SW 1271 (cell line): ENCODE data around the gene ADTRP.
"Not testable (repeated sequence)": the region's sequence is repeated elsewhere in the genome, so short reads cannot be mapped to it uniquely, and the experiment has no call there.

Source experiments
- DNase-seq, 2 experiments: peaks; one replicate each; lab custom pipeline; 2025; lab: John Stamatoyannopoulos, UW

Gene ADTRP

DNA sequence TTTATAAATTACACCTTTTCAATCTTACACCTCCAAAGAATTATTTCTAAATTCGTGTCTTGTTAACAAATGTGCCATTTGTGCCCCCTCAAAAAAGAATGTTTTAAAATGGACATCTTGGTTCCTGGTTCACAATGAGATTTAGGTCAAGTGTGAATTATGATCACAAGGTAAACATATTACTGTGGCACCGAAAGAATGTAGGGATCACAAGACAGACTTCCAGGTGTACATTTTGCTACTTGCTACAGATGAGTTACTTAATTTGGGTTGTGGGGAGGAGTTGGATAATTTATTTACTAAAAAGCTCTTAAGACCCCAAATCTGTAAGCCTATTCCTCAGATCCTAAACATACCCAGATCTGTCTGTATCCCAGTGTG lies 25.0 kb upstream of the ADTRP start:
- DNase-seq, result no peak

DNA sequence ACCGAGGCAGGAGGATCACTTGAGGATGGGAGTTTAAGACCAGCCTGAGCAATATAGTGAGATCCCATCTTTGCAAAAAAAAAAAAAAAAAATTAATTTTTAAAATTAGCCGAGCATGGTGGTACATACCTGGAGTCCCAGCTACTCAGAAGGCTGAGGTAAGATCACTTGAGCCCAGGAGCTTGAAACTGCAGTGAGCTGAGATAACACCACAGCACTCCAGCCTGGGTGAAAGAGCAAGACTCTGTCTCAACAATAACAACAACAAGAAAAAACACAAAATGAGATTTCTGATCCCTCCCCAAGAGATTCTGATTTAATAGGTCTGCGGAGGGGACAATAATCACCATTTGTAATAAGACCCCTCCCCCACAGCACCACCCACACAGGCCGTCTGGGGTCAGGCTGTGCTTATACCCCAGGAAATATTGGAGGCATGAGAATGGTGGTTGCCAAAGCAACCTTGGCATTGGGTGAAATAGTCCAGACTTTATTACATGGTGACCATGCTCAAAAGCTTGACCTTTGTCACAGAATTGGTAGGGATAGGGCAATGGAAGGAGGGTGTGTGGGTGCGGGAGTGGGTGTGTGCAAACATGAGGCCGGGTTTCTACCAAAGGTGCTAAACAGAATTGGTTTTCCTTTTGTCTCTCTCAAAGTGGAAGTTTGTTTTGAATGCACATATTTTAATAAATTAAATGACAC lies 24.4 kb upstream of the ADTRP start:
- no peak for DNase-seq

DNA sequence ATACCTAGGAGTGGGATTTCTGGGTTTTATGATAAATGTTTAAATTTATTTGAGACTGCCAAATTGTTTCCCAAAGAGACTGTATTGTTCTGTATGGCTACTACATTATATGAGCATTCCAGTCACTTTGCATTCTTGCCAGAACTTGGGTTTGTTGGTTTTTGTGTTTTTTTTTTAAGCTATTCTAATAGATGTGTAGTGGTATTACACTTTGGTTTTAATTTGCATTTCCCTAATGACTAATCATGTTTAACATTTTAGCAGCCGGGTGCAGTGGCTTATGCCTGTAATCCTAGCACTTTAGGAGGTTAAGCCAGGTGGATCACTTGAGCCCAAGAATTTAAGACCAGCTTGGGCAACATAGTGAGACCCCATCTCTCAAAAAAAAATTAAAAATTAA lies 21.9 kb upstream of the ADTRP start:
- DNase-seq, result not testable (repeated sequence)

GRCh38 chr6:11798538-11798937 lies 19.9 kb upstream of the ADTRP start:
- DNase-seq, result no peak

DNA sequence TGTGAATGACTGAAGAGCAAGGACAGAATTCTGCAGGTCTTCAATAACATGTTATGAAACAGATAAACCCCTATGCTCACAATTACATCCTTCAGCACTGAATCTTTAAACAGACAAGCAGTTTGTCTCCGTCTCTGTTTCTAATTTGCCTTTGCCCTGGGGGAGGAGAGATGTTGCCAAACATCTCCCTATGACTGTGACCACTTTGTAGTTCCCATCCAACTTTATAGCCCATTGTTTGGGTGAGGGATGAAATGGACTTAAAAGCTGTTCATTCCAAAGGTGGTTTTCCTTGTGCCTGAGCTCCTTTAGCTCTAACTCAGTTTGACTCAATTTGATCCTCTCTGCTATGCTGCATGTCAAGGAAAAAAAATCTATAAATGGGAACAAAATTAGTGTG lies 19.5 kb upstream of the ADTRP start:
- no peak for DNase-seq

- no peak for DNase-seq
Measured at GRCh38 chr6:11796829-11797228, 18.2 kb upstream of the ADTRP start.

GRCh38 chr6:11795403-11795802 lies 16.8 kb upstream of the ADTRP start:
- no peak for DNase-seq

GRCh38 chr6:11793277-11793676 lies 14.7 kb upstream of the ADTRP start:
- DNase-seq, result no peak

DNA sequence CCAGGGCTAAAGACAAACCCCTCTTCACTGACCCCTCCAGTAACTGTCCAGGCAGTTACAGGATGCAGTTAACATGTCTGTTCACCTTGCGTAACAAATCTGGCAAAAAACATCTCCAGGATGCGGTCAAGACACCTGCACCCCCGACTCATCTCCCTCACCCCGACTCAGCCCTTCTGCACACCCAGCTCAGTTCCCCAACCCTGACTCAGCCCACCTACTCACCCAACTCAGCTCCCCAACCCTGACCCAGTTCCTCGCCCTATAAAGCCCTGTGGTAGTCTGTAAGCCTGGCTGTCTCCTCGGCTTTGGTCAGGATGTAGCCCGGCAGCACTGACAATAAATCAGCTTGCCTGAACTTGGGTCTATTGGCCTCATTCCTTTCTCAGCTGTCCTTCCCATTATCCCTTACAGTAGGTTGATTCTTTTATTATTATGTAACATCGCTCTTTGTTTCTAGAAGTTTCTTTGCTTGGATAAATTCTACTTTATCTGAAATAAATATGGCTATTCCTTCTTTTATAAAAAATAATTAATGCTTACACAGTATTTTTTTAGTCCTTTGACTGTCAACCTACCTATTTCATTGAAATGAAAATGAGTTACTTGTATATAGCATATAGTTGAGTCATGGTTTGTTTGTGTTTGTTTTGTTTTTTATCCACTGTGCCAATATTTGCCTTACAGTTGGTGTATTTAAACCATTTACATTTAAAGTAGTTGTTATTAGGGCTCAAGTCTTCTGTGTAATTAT lies 12.9 kb upstream of the ADTRP start:
- DNase-seq, result no peak

DNA sequence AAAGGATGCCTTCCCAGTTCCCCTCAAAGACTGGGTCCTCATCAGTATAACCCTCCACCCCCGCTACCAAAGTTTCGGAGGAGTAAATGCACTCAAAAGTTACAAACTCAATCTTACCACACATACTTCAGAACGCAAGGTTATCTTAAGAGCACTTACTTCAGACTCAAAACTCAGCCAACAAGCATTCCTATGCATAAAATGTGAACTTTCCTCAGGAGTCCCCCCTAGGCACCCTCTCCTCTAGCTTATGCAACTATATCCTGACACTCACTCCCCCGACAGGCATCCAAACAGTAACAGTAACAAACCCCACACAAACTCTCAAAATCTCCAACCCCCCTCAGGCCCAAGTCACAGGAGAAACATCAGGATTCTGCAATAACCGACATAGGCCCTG lies 11.1 kb upstream of the ADTRP start:
- DNase-seq, result no peak

- no peak for DNase-seq
Measured at GRCh38 chr6:11788043-11788442, 9.4 kb upstream of the ADTRP start.

GRCh38 chr6:11785774-11786579 lies 7.4 kb upstream of the ADTRP start:
- DNase-seq, result no peak

DNA sequence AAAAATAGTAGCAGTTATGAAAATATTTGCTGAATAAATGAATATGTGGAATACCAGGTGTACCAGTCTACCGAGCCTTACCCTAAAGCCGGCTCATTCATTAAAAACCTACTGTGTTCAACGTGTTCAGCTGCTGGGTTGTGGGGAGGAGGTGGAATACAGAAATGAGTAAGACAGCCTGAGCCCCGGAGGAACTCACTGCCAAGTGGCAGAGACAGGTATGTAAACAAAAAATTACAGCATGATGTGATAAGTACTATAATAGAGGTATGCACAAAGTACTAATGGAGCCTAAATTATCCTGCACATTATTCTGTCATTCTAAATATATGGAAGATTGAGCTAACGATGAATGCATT lies 6.8 kb upstream of the ADTRP start:
- no peak for DNase-seq

DNA sequence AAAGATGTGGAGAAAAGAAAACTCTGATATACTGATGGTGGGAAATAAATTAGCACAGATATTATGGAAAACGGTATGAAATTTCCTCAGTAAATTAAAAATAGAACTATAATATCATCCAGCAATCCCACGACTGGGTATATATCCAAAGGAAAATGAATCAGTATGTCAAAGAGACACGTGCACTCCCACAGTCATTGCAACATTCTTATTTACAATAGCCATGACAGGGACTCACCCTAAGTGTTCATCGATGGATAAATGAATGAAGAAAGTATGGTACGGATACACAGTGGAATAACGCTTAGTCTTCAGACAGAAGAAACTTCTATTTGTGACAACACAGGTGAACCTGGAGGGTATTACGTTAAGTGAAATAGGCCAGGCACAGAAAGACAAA lies 5.7 kb upstream of the ADTRP start:
- DNase-seq, result no peak

DNA sequence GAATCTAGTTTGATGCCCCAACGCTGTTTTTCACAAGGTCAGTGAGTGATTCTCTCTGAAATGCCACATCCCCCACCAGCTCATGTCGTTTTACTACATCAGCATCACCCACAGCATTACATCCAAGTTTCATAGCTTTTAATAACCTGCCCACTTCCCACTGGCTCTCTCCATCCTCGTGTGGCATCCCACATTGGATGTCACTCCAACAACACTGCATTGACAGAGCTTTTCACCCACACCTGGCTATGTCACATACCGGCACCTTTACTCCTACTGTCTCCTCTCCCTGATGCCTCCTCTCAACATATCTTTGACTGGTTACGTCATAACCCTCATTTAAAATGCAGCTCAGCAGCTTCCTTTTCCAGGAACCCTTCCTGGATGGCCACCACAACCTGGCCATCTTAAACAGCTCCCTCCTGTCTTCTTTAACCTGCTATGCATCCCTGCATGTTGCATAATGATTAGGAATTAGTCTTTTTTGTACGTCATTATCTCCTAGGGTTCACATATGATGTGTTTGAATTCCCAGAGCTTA lies 5.0 kb upstream of the ADTRP start:
- DNase-seq, result no peak

DNA sequence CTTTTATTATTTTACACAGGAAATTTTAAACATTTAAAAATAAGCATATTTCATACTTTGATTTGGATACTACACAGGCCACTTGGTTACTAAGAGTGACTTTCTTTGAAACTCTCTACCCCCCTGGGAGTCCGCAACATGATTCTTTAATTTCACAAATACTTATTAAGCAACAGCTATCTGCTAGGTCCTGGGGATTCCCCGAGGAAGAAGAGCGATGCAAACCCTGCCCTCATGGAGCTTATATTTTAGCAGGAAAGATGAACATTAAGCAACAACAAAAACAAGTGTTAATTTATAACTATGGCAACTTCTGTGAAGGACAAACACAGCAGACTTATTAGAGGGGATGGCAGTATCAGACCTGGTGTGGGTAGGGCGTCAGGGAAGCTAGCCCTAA lies 3.9 kb upstream of the ADTRP start:
- no peak for DNase-seq

GRCh38 chr6:11780097-11780428 lies 1.5 kb upstream of the ADTRP start:
- no peak for DNase-seq

GRCh38 chr6:11779329-11780096 lies 910 bp upstream of the ADTRP start:
- no peak for DNase-seq

DNA sequence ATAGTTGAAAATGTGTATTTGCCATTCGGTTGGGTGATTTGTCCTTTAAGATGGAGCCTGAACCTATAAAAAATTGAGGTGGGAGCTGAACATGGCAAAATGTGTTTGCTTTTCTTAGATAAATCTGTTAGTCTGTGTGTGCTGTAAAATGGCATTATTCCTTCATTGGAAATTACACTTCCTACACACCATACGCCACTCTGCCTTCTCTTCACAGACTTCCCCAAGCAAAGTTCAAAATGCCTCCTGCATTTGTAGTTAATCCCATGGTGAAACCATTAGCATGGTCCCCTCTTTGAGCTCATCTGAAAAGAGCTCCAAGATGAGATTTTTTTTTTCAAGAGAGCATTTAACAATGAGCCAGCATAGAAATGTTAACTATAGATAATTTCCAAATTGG lies 567 bp downstream of the ADTRP start:
- DNase-seq, result no peak

DNA sequence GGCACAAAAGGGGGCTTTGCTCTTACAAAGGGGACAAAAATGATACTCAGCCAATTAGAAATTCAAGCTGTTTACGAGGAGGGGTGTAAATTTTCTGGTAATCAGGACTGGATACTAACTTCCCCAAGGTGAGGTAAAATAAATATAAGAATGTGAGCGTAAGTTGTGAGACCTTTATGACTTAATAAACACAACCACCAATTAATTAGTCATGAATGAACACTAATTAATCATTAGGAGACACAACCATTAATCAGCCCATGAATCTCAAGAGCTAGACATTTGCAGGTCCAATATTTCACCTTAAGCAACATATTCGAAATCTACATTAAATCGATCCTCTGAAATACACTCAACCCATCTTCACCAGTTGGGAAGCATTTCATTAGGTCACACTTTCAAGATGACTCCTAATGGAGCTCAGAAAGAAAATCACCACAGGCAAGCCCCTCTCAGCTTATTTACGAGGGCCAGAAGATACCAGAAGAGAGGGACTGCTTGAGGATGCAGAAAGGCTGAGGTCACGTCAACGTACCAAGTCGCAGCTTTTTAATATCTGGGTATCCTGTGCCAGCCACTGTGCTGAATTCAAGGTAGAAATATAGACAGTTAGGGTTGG lies 2.7 kb downstream of the ADTRP start:
- DNase-seq, result no peak

- no peak for DNase-seq
Measured at GRCh38 chr6:11774426-11774825, 4.2 kb downstream of the ADTRP start.

DNA sequence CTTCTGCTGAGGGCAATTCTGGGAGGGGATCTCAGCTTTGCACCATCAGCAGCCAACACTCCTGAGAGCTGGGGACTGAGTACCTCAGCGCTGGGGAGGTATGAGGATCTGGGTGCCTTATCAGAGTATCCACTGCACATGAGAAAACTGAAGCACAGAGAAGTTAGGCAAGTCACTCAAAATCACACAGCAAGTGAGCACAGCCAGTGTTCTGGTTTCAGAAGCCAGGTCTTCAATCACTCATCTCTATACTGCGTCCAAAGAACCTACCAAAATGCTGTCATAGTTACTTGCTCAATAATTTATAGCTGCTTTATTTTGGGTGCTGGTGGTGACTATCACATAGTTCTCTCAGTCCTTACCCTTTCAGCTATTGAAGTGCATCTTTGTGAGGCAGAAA lies 5.0 kb downstream of the ADTRP start:
- no peak for DNase-seq
